ENCODE results near the gene CDHR4. TPM values are rescaled to one million over a fixed set of nuclear protein-coding genes. Genes with fewer than 3 reads are reported as not detected.

The CDHR4 gene
- total RNA-seq, 2 donors from 2014 or later = not detected

GRCh38 chr3:49747792-49748480, 51.7 kb downstream of the CDHR4 start:
- intact Hi-C loops (cut with DNase I) = no loop called here
- Histone ChIP-seq H3K27me3 (no peaks in the 10 kb centered on the region), H3K4me1 (no peaks in the 10 kb centered on the region), H3K36me3 (no peaks in the 10 kb centered on the region), H3K4me3 (no peak overlapping the region), H3K27ac (no peak overlapping the region), H3K9ac (ENCODE audit: low read depth in 2 of 2, low read length in 2 of 2) (no peak overlapping the region), H3K9me3 (no peaks in the 10 kb centered on the region)
- TF ChIP-seq CTCF (IDR thresholded peaks at IDR 0.05) = no peak
- no peak for DNase-seq

DNA sequence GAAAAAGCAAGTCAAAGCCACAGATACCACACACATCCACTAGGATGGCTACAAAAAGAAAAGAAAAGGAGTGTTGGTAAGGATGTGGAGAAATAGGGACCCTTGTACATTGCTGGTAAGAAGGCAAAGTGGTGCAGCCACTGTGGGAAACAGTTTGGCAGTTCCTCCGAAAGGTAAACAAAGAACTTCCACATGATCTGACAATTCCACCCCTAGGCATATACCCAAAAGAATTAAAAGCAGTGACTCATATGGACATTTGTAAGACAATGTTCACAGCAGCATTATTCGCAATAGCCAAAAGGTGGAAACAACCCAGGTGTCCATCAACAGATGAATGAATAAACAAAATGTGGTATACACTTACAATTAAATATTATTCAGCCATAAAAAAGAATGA, 53.7 kb downstream of the CDHR4 start:
- no peaks in the 10 kb centered on the region for H3K36me3 ChIP-seq
- no peak for TF ChIP-seq CTCF (IDR thresholded peaks at IDR 0.05)
- no peaks in the 10 kb centered on the region for H3K9me3 ChIP-seq
- no peaks in the 10 kb centered on the region for H3K27me3 ChIP-seq
- intact Hi-C loops (cut with DNase I) = no loop called here
- no peak overlapping the region for H3K9ac ChIP-seq (ENCODE audit: low read depth in 2 of 2, low read length in 2 of 2)
- H3K4me3 ChIP-seq = no peak overlapping the region
- H3K27ac ChIP-seq = no peak overlapping the region
- no peak for DNase-seq
- H3K4me1 ChIP-seq = no peaks in the 10 kb centered on the region

Small RNA genes within 50 kb of the gene (microRNA-seq; reads per million reads assigned to microRNA genes)
- not detected for gene MIR5193

Other genes with a start within 250 kb of the CDHR4 start
- under 1 TPM; 0.17 to 0.21 TPM for gene BSN, start 245.4 kb downstream of the CDHR4 start, total RNA-seq
- 100 to 1,000 TPM; 151 to 278 TPM for gene APEH, start 125.5 kb downstream of the CDHR4 start, total RNA-seq
- gene MST1, start 110.4 kb downstream of the CDHR4 start, total RNA-seq = 10 to 100 TPM; 27.7 to 49.9 TPM
- gene RNF123, start 110.3 kb downstream of the CDHR4 start, total RNA-seq = 10 to 100 TPM; 36.4 to 39.3 TPM
- gene AMIGO3, start 80.2 kb downstream of the CDHR4 start, total RNA-seq = under 1 TPM in 1 of 2 donors, not detected in 1; 0.16 TPM
- 100 to 1,000 TPM in 1 of 2 donors, 10 to 100 TPM in 1; 59.6 to 127 TPM for gene GMPPB, start 75.9 kb downstream of the CDHR4 start, total RNA-seq
- gene IP6K1, start 13.3 kb downstream of the CDHR4 start, total RNA-seq = 10 to 100 TPM; 26.8 to 33.7 TPM
- gene INKA1, start 3.4 kb upstream of the CDHR4 start, total RNA-seq = under 1 TPM; 0.57 to 0.88 TPM
- gene UBA7, start 14.1 kb upstream of the CDHR4 start, total RNA-seq = 10 to 100 TPM; 67.4 to 88.3 TPM
- gene TRAIP, start 56.7 kb upstream of the CDHR4 start, total RNA-seq = 10 to 100 TPM in 1 of 2 donors, 1 to 10 TPM in 1; 3.6 to 19.7 TPM
- under 1 TPM; 0.21 to 0.30 TPM for gene CAMKV, start 70.0 kb upstream of the CDHR4 start, total RNA-seq
- 100 to 1,000 TPM in 1 of 2 donors, 10 to 100 TPM in 1; 88.9 to 173 TPM for gene MST1R, start 104.0 kb upstream of the CDHR4 start, total RNA-seq
- gene MON1A, start 129.9 kb upstream of the CDHR4 start, total RNA-seq = 10 to 100 TPM in 1 of 2 donors, 1 to 10 TPM in 1; 4.5 to 14.9 TPM
- gene RBM6, start 140.3 kb upstream of the CDHR4 start, total RNA-seq = 10 to 100 TPM; 49.8 to 60.3 TPM

All from colonic mucosa (tissue), 4 donors.